BJ (cell line): ENCODE results near the gene SGTB. TPM values are rescaled to one million over a fixed set of nuclear protein-coding genes. Genes with fewer than 3 reads are reported as not detected.

Source experiments
- CTCF ChIA-PET: fragments of 350-600 bp; formaldehyde crosslinking; extraction: SDS; loops from one replicate; lab custom pipeline; 2021; ENCODE audit warnings: antibody characterized with exemption, inconsistent platforms; lab: Yijun Ruan, JAX
- POLR2A ChIA-PET: fragments of 300-600 bp; sonication (Branson Sonifier 250); formaldehyde crosslinking; extraction: SDS; loops from one replicate; lab custom pipeline; 2021; ENCODE audit warnings: antibody characterized with exemption; lab: Charles Lee
- DNase-seq: peaks from one replicate; pipeline ENCODE4 v3.0.0-alpha.2; 2011; ENCODE audit warnings: low read depth
- H3K27me3 ChIP-seq: 2 replicates; pipeline ENCODE4 v1.6.0; 2011; ENCODE audit warnings: low read length; ENCODE audit not compliant: control insufficient read depth, insufficient read depth
- H3K36me3 ChIP-seq: 2 replicates; pipeline ENCODE4 v1.5.1; 2011; ENCODE audit warnings: low read length; ENCODE audit not compliant: control insufficient read depth, insufficient read depth
- H3K4me3 ChIP-seq: 2 replicates; pipeline ENCODE4 v1.5.1; 2011; ENCODE audit warnings: low read depth, mild to moderate bottlenecking, control low read depth, low read length
- polyA plus RNA-seq: library from polyadenylated mRNA; depleted of rRNA; stranded (reverse); fragments of >200 nt; gene quantifications from 2 replicates; pipeline ENCODE4 v1.2.3, GENCODE V29; 2011
- TF ChIP-seq, protein P1 (sequence below): IDR thresholded peaks from 2 replicates; pipeline ENCODE4 v1.5.1; 2011; ENCODE audit warnings: low read depth, mild to moderate bottlenecking, control low read depth, inconsistent platforms, low read length, moderate library complexity; ENCODE audit not compliant: insufficient read depth

The SGTB gene
- polyA plus RNA-seq, 1 experiment, result 6.5 TPM

DNA sequence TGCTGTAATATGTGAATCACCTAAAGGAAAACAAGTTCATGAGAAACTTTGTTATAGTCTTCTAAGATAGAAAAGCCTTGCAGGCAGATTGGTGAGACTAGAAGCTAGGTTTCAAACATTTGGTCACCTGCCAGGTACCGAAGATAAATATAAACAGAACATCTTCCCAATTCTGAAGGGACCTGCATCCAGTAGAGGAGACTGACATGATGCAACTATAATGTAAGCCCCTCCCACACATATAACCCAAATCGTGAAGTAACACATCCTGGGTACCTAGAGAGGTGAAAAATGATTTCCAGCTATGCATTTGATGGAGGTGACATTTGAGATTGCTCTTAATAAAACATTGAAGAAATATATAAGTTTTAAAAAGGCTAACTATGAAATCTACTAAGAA lies 67.2 kb downstream of the SGTB start:
- Histone ChIP-seq H3K27me3 (no peaks in the 10 kb centered on the region), H3K36me3 (no peaks in the 10 kb centered on the region; the same call in 1 of the 2 replicates), H3K4me3 (no peak overlapping the region)
- ChIA-PET CTCF (interaction anchor here (1.0 kb wide), 1 partner anchor 9 kb away, joined by 3 read pairs; no protein-coding TSS in a partner anchor), POLR2A (no interaction called here)
- no peak for DNase-seq
- TF ChIP-seq, protein P1, sequence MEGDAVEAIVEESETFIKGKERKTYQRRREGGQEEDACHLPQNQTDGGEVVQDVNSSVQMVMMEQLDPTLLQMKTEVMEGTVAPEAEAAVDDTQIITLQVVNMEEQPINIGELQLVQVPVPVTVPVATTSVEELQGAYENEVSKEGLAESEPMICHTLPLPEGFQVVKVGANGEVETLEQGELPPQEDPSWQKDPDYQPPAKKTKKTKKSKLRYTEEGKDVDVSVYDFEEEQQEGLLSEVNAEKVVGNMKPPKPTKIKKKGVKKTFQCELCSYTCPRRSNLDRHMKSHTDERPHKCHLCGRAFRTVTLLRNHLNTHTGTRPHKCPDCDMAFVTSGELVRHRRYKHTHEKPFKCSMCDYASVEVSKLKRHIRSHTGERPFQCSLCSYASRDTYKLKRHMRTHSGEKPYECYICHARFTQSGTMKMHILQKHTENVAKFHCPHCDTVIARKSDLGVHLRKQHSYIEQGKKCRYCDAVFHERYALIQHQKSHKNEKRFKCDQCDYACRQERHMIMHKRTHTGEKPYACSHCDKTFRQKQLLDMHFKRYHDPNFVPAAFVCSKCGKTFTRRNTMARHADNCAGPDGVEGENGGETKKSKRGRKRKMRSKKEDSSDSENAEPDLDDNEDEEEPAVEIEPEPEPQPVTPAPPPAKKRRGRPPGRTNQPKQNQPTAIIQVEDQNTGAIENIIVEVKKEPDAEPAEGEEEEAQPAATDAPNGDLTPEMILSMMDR, result no peak

DNA sequence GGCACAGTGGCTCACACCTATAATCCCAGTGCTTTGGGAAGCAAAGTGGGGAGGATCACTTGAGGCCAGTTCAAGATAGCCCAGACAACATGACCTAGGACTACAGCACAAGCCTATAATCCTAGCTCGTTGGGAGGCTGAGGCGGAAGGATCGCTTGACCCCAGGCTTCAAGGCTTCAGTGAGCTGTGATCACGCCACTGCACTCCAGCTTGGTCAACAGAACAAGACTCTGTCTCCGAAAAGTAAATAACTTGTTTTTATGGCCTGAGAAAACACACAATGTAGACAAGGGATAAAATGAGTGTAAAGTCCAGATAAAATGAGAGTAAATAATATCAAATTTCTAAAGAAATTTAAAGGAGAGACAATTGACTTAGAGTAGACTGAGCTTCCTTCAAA lies 70.8 kb downstream of the SGTB start:
- no peak overlapping the region for H3K4me3 ChIP-seq
- CTCF ChIA-PET, result interaction anchor here (0.6 to 1.7 kb wide), 2 partner anchors 13 to 18 kb away, joined by 4 to 9 read pairs; no protein-coding TSS in a partner anchor
- POLR2A ChIA-PET, result no interaction called here
- no peaks in the 10 kb centered on the region; the same call in 1 of the 2 replicates for H3K36me3 ChIP-seq
- TF ChIP-seq, protein P1, result no peak
- no peak for DNase-seq
- H3K27me3 ChIP-seq, result no peaks in the 10 kb centered on the region

DNA sequence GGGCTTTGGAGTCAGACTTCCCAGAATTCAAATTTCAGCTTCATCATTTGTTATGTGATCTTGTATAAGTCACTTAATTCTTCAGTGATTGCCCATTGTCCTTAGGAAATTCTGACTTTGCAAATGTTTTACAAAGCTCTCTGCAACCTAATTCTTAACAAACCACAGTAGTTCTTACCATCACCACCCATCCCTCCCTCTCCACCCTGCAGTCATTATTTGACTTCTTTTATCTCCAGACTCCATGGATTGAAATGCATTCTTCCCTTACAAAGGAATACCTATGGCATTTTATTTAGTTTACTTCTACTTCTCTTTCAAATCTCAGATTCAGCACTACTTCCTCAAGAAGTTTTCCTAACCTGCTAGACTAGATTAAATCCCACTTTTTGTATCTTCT lies 74.0 kb downstream of the SGTB start:
- DNase-seq, result no peak
- TF ChIP-seq, protein P1, result no peak
- ChIA-PET CTCF (no interaction called here), POLR2A (no interaction called here)
- H3K4me3 ChIP-seq, result no peak overlapping the region
- H3K36me3 ChIP-seq, result no peaks in the 10 kb centered on the region; the same call in 1 of the 2 replicates
- H3K27me3 ChIP-seq, result no peaks in the 10 kb centered on the region

DNA sequence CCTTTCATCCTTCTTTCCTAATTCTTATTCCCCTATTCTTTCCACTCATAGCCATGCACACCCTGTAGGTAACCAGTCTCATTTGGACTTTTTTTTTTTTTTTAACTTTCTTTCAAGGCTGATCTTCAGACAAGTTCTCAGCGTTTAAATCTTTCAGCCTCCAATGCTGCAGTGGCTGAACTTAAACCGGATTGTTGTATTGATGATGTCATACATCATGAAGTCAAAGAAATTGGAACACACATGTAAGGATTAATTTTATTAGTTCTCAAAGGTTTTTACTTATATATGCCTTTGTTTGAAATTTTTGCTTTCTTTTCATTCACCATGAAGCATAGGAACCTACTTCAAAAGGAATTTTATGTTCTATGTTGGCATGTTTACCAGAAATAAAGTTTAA lies 75.0 kb downstream of the SGTB start:
- POLR2A ChIA-PET, result no interaction called here
- Histone ChIP-seq H3K27me3 (no peaks in the 10 kb centered on the region), H3K36me3 (no peaks in the 10 kb centered on the region; the same call in 1 of the 2 replicates), H3K4me3 (no peak overlapping the region)
- TF ChIP-seq, protein P1, result no peak
- no peak for DNase-seq
- CTCF ChIA-PET, result no interaction called here

DNA sequence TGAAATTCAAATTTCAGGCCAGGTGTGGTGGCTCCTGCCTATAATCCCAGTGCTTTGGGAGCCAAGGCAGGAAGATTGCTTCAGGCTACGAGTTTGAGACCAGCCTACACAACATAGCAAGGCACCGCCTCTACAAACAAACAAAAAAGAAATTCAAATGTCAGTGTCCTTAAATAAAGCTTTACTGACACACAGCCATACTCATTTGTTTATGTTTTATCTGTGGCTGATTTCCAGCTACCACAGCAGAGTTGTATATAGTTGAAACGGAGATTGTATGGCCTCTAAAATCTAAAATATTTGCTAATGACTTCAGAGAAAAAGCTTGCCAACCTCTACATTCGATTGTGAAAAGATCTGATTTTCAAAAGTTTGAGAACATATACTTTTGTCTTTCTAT lies 81.7 kb downstream of the SGTB start:
- no peak for DNase-seq
- no peaks in the 10 kb centered on the region for H3K27me3 ChIP-seq
- POLR2A ChIA-PET, result no interaction called here
- no peak overlapping the region for H3K4me3 ChIP-seq
- CTCF ChIA-PET, result no interaction called here
- TF ChIP-seq, protein P1, result no peak
- no peaks in the 10 kb centered on the region; the same call in 1 of the 2 replicates for H3K36me3 ChIP-seq
